ENCODE data around the gene FAM110D. TPM values are rescaled to one million over a fixed set of nuclear protein-coding genes. Genes with fewer than 3 reads are reported as not detected.

The FAM110D gene
- total RNA-seq, 4 donors from 2014 or later = 3.5 to 15.6 (median 6.8) TPM

GRCh38 chr1:26197301-26197700 is 38.4 kb downstream of the FAM110D start:
- Histone ChIP-seq H3K27me3 (no peaks in the 10 kb centered on the region), H3K36me3 (no peaks in the 10 kb centered on the region), H3K27ac (no peak overlapping the region), H3K9me3 (no peaks in the 10 kb centered on the region), H3K4me1 (no peaks in the 10 kb centered on the region), H3K4me3 (replicated peaks in 1 of 3) (no peak overlapping the region)
- intact Hi-C loops (cut with DNase I) = no loop called here
- TF ChIP-seq CTCF (IDR thresholded peaks at IDR 0.05) (no peak), POLR2A (IDR thresholded peaks at IDR 0.05) (no peak)
- DNase-seq = no peak
- whole genome bisulfite sequencing, 2 donors = 90 to 92% methylated on average over 3 of the region's 3 CpGs

GRCh38 chr1:26197813-26198212 is 38.9 kb downstream of the FAM110D start:
- Histone ChIP-seq H3K4me3 (replicated peaks in 1 of 3) (no peak overlapping the region), H3K4me1 (no peaks in the 10 kb centered on the region), H3K27me3 (no peaks in the 10 kb centered on the region), H3K9me3 (no peaks in the 10 kb centered on the region), H3K36me3 (no peaks in the 10 kb centered on the region), H3K27ac (no peak overlapping the region)
- DNase-seq = no peak
- 74 to 84% methylated on average over 7 to 11 of the region's 11 CpGs for WGBS, 2 donors
- TF ChIP-seq POLR2A (IDR thresholded peaks at IDR 0.05) (no peak), CTCF (IDR thresholded peaks at IDR 0.05) (no peak)
- intact Hi-C loops (cut with DNase I) = no loop called here

- Histone ChIP-seq H3K4me3 (replicated peaks in 1 of 3) (no peak overlapping the region), H3K36me3 (no peaks in the 10 kb centered on the region), H3K4me1 (no peaks in the 10 kb centered on the region), H3K27ac (no peak overlapping the region), H3K9me3 (no peaks in the 10 kb centered on the region), H3K27me3 (no peaks in the 10 kb centered on the region)
- intact Hi-C loops (cut with DNase I) = no loop called here
- TF ChIP-seq CTCF (IDR thresholded peaks at IDR 0.05) (no peak), POLR2A (IDR thresholded peaks at IDR 0.05) (no peak)
- WGBS, 2 donors = 81 to 95% methylated on average over 4 to 5 of the region's 5 CpGs
- no peak for DNase-seq
Observed at GRCh38 chr1:26200413-26200812, 41.5 kb downstream of the FAM110D start.

DNA sequence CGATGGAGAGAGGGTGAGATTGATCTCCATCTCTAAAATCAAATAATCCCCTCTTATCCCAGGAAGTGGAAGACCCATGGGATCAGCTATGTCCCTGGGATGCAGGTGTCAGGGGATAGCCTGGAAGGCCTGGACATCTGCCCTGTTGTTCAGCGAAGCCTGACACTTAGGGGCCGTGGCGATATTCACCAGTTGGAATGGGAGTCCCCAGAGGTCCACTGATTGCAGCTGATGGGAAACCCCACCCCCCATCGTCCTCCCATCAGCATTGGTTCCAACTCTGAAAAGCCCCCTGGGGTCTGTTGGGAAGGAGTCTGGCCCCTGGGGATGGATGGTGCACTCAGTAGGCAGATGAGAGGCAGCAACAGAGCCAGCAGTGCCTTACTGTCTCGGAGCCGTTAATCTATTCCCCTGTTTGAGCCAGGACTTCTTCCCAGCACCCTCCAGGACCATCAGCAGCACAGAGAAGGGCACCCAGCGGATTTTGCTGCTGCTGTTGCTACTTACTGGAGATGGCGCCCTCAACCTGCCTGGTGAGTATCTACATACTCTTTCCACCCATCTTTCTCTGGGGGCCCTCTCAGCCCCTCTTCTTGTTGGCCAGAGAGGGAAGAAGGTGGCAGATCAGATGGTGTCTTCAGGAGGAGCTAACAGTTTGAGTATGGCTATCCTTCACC is 44.9 kb downstream of the FAM110D start:
- DNase-seq = no peak
- Histone ChIP-seq H3K4me3 (replicated peaks in 1 of 3) (no peak overlapping the region), H3K27me3 (no peaks in the 10 kb centered on the region), H3K36me3 (no peaks in the 10 kb centered on the region), H3K4me1 (no peaks in the 10 kb centered on the region), H3K9me3 (no peaks in the 10 kb centered on the region), H3K27ac (no peak overlapping the region)
- intact Hi-C loops (cut with DNase I) = no loop called here
- 65 to 76% methylated on average over 5 to 9 of the region's 9 CpGs for WGBS, 2 donors
- no peak for TF ChIP-seq POLR2A (IDR thresholded peaks at IDR 0.05)
- no peak for TF ChIP-seq CTCF (IDR thresholded peaks at IDR 0.05)

- DNase-seq = no peak
- TF ChIP-seq POLR2A (IDR thresholded peaks at IDR 0.05) (no peak), CTCF (IDR thresholded peaks at IDR 0.05) (no peak)
- Histone ChIP-seq H3K4me3 (replicated peaks in 1 of 3) (no peak overlapping the region), H3K36me3 (no peaks in the 10 kb centered on the region), H3K9me3 (no peaks in the 10 kb centered on the region), H3K4me1 (peaks cover 3 to 4% of the 10 kb centered on the region in 2 donors), H3K27ac (no peak overlapping the region), H3K27me3 (no peaks in the 10 kb centered on the region)
- intact Hi-C loops (cut with DNase I) = no loop called here
- 88 to 89% methylated on average over 5 of the region's 5 CpGs for WGBS, 2 donors
Observed at GRCh38 chr1:26210147-26210870, 51.4 kb downstream of the FAM110D start.

Data from thyroid gland (tissue), 4 donors.